GM23338 (cell line): ENCODE data around the gene MIDN. TPM values are rescaled to one million over a fixed set of nuclear protein-coding genes. Genes with fewer than 3 reads are reported as not detected.

ENCODE experiments used
- ATAC-seq: fragments of 200-7000 bp; cut with Tn5 transposase; 3 replicates; pipeline ENCODE4 v1.9.1; 2020
- DNase-seq: peaks from one replicate; pipeline ENCODE4 v3.0.0-alpha.2; 2015; ENCODE audit warnings: low spot score
- H2AFZ ChIP-seq: fragments of 200-600 bp; sonication (generic); 2 replicates; pipeline ENCODE4 v1.8.0; 2016; ENCODE audit warnings: antibody characterized with exemption, mild to moderate bottlenecking, moderate library complexity
- H3F3A ChIP-seq: fragments of 200-600 bp; sonication (generic); replicated peaks from 2 replicates; pipeline ENCODE4 v1.8.0; 2017; ENCODE audit warnings: antibody characterized with exemption, mixed run types, low read depth
- H3K27ac ChIP-seq: fragments of 200-600 bp; sonication (generic); 2 replicates; pipeline ENCODE4 v1.6.1; 2016; ENCODE audit warnings: low read depth
- H3K27me3 ChIP-seq: fragments of 200-600 bp; sonication (generic); 2 replicates; pipeline ENCODE4 v1.8.0; 2016; ENCODE audit warnings: mild to moderate bottlenecking, mixed run types, moderate library complexity; ENCODE audit not compliant: insufficient read depth
- H3K36me3 ChIP-seq: fragments of 200-600 bp; sonication (generic); 2 replicates; pipeline ENCODE4 v1.8.0; 2016; ENCODE audit warnings: mild to moderate bottlenecking; ENCODE audit not compliant: insufficient read depth
- H3K4me1 ChIP-seq: fragments of 200-600 bp; sonication (generic); 2 replicates; pipeline ENCODE4 v1.8.0; 2016; ENCODE audit warnings: mild to moderate bottlenecking, moderate library complexity; ENCODE audit not compliant: insufficient read depth
- H3K4me2 ChIP-seq: fragments of 200-600 bp; sonication (generic); 2 replicates; pipeline ENCODE4 v1.7.1; 2017; ENCODE audit warnings: mixed run types
- H3K4me3 ChIP-seq: fragments of 200-600 bp; sonication (generic); 2 replicates; pipeline ENCODE4 v1.6.1; 2016; ENCODE audit warnings: mixed run types
- H3K79me2 ChIP-seq: fragments of 200-600 bp; sonication (generic); replicated peaks from 2 replicates; pipeline ENCODE4 v1.8.0; 2017; ENCODE audit warnings: mild to moderate bottlenecking; ENCODE audit not compliant: insufficient read depth
- H3K9me2 ChIP-seq: fragments of 200-600 bp; sonication (generic); 2 replicates; pipeline ENCODE4 v1.8.0; 2017; ENCODE audit not compliant: insufficient read depth
- H4K20me1 ChIP-seq: fragments of 200-600 bp; sonication (generic); replicated peaks from 2 replicates; pipeline ENCODE4 v1.8.0; 2017; ENCODE audit warnings: mild to moderate bottlenecking; ENCODE audit not compliant: insufficient read depth
- H3K27ac Mint-ChIP-seq: 2 replicates; pipeline ENCODE4 v1.8.0; 2020; ENCODE audit warnings: inconsistent platforms, mild to moderate bottlenecking, moderate library complexity, mixed read lengths
- H3K27me3 Mint-ChIP-seq: 3 replicates; pipeline ENCODE4 v1.8.0; 2022; ENCODE audit warnings: low read depth, mild to moderate bottlenecking, moderate library complexity, mixed read lengths, inconsistent platforms; ENCODE audit not compliant: insufficient read depth, poor library complexity
- H3K36me3 Mint-ChIP-seq: 3 replicates; pipeline ENCODE4 v1.8.0; 2021; ENCODE audit warnings: low read depth, mild to moderate bottlenecking, inconsistent platforms, moderate library complexity, mixed read lengths
- H3K4me1 Mint-ChIP-seq: 3 replicates; pipeline ENCODE4 v1.8.0; 2020; ENCODE audit warnings: mild to moderate bottlenecking, inconsistent platforms, mixed read lengths
- H3K4me3 Mint-ChIP-seq: 3 replicates; pipeline ENCODE4 v1.8.0; 2021; ENCODE audit warnings: moderate library complexity, mild to moderate bottlenecking, inconsistent platforms, mixed read lengths
- H3K9me3 Mint-ChIP-seq: 3 replicates; pipeline ENCODE4 v1.8.0; 2020; ENCODE audit warnings: moderate library complexity, mild to moderate bottlenecking, inconsistent platforms, mixed read lengths
- CREB1 ChIP-seq: fragments of 250-450 bp; sonication (Bioruptor Pico); IDR thresholded peaks from 2 replicates; pipeline ENCODE4 v1.5.0; 2020; ENCODE audit warnings: low read depth, mild to moderate bottlenecking, moderate library complexity
- EZH2 ChIP-seq: fragments of 200-600 bp; sonication (generic); IDR thresholded peaks from one replicate; pipeline ENCODE4 v1.8.0; 2017; ENCODE audit warnings: antibody characterized with exemption, mild to moderate bottlenecking, low read depth; ENCODE audit not compliant: unreplicated experiment
- EZH2phosphoT487 ChIP-seq: fragments of 200-600 bp; sonication (generic); IDR thresholded peaks from one replicate; pipeline ENCODE4 v1.8.1; 2018; ENCODE audit warnings: antibody characterized with exemption; ENCODE audit not compliant: unreplicated experiment
- STAT1 ChIP-seq: IDR thresholded peaks from one replicate; pipeline ENCODE4 v1.6.1; 2016; ENCODE audit warnings: antibody characterized with exemption; ENCODE audit not compliant: unreplicated experiment
- ZNF114 ChIP-seq: fragments of 250-450 bp; sonication (Bioruptor Pico); IDR thresholded peaks from 2 replicates; pipeline ENCODE4 v1.5.0; 2020; ENCODE audit warnings: mild to moderate bottlenecking, moderate library complexity
- ZNF331 ChIP-seq: fragments of 250-450 bp; sonication (Bioruptor Pico); IDR thresholded peaks from 2 replicates; pipeline ENCODE4 v1.5.0; 2020; ENCODE audit warnings: low read depth, mild to moderate bottlenecking, moderate library complexity
- polyA plus RNA-seq: library from polyadenylated mRNA; unstranded; fragments of >200 nt; fragmentation: Nextera tagmentation; extraction: Ambion mirVana; gene quantifications from 2 replicates; pipeline ENCODE4 v1.2.1, GENCODE V29; 2016
- total RNA-seq: library from RNA; depleted of rRNA; stranded (reverse); fragments of >200 nt; shearing (Covaris generic); gene quantifications from 2 replicates; pipeline ENCODE4 v1.2.3, GENCODE V29; 2014
- TF ChIP-seq, protein P1 (sequence below), 2 experiments: fragments of 200-600 bp in 1 of 2; sonication (generic) in 1 of 2; conservative IDR thresholded peaks; 2 replicates each; pipeline versions ENCODE4 v1.5.1 to v1.6.1; 2016 to 2017; ENCODE audit warnings: antibody characterized with exemption in 2 of 2, low read depth in 2 of 2, mild to moderate bottlenecking in 2 of 2, moderate library complexity in 1 of 2
- TF ChIP-seq, protein P2 (sequence below): fragments of 250-450 bp; sonication (Bioruptor Pico); IDR thresholded peaks from 2 replicates; pipeline ENCODE4 v1.5.0; 2020; ENCODE audit warnings: mild to moderate bottlenecking, moderate library complexity
- TF ChIP-seq, protein P3 (sequence below): IDR thresholded peaks from one replicate; pipeline ENCODE4 v1.6.1; 2018; ENCODE audit warnings: antibody characterized with exemption; ENCODE audit not compliant: unreplicated experiment

The MIDN gene
- total and polyA plus RNA-seq, 2 experiments from 2014 or later, result 28.6 to 113 TPM

DNA sequence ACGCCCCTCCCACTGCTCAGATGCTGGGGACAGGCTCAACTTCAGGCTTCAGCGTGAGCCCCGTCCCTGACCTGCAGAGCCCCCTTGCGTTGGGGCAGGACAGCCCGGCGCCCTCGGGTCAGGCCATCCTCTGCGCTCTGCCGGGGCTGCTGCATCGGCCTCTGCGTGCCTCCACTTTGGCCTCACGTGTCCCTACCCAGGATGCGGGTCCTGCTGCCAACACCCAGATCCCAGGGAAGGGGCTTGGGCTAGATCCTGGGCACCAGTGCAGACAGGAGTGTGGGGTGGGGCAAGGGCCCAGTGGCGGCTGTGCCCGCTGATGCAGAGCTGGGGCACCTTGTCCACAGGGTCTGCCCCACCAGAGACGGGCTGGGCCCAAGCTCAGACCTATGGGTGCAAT, 23.5 kb upstream of the MIDN start:
- no peak overlapping the region for H3K4me2 ChIP-seq
- H2AFZ ChIP-seq, result no peak overlapping the region
- no peak overlapping the region for H3K27ac ChIP-seq
- peaks cover 7% of the 10 kb centered on the region for H3K27me3 Mint-ChIP-seq
- TF ChIP-seq, protein P1, sequence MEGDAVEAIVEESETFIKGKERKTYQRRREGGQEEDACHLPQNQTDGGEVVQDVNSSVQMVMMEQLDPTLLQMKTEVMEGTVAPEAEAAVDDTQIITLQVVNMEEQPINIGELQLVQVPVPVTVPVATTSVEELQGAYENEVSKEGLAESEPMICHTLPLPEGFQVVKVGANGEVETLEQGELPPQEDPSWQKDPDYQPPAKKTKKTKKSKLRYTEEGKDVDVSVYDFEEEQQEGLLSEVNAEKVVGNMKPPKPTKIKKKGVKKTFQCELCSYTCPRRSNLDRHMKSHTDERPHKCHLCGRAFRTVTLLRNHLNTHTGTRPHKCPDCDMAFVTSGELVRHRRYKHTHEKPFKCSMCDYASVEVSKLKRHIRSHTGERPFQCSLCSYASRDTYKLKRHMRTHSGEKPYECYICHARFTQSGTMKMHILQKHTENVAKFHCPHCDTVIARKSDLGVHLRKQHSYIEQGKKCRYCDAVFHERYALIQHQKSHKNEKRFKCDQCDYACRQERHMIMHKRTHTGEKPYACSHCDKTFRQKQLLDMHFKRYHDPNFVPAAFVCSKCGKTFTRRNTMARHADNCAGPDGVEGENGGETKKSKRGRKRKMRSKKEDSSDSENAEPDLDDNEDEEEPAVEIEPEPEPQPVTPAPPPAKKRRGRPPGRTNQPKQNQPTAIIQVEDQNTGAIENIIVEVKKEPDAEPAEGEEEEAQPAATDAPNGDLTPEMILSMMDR (conservative IDR thresholded peaks at IDR 0.05; ENCODE audit: low read depth in 2 of 2), result no peak; a peak in 1 of 4 replicates
- no peak for TF ChIP-seq ZNF114 (CRISPR knock-in tag)
- TF ChIP-seq ZNF331 (CRISPR knock-in tag), result no peak
- TF ChIP-seq EZH2, result no peak
- no peak for TF ChIP-seq STAT1
- TF ChIP-seq, protein P2, sequence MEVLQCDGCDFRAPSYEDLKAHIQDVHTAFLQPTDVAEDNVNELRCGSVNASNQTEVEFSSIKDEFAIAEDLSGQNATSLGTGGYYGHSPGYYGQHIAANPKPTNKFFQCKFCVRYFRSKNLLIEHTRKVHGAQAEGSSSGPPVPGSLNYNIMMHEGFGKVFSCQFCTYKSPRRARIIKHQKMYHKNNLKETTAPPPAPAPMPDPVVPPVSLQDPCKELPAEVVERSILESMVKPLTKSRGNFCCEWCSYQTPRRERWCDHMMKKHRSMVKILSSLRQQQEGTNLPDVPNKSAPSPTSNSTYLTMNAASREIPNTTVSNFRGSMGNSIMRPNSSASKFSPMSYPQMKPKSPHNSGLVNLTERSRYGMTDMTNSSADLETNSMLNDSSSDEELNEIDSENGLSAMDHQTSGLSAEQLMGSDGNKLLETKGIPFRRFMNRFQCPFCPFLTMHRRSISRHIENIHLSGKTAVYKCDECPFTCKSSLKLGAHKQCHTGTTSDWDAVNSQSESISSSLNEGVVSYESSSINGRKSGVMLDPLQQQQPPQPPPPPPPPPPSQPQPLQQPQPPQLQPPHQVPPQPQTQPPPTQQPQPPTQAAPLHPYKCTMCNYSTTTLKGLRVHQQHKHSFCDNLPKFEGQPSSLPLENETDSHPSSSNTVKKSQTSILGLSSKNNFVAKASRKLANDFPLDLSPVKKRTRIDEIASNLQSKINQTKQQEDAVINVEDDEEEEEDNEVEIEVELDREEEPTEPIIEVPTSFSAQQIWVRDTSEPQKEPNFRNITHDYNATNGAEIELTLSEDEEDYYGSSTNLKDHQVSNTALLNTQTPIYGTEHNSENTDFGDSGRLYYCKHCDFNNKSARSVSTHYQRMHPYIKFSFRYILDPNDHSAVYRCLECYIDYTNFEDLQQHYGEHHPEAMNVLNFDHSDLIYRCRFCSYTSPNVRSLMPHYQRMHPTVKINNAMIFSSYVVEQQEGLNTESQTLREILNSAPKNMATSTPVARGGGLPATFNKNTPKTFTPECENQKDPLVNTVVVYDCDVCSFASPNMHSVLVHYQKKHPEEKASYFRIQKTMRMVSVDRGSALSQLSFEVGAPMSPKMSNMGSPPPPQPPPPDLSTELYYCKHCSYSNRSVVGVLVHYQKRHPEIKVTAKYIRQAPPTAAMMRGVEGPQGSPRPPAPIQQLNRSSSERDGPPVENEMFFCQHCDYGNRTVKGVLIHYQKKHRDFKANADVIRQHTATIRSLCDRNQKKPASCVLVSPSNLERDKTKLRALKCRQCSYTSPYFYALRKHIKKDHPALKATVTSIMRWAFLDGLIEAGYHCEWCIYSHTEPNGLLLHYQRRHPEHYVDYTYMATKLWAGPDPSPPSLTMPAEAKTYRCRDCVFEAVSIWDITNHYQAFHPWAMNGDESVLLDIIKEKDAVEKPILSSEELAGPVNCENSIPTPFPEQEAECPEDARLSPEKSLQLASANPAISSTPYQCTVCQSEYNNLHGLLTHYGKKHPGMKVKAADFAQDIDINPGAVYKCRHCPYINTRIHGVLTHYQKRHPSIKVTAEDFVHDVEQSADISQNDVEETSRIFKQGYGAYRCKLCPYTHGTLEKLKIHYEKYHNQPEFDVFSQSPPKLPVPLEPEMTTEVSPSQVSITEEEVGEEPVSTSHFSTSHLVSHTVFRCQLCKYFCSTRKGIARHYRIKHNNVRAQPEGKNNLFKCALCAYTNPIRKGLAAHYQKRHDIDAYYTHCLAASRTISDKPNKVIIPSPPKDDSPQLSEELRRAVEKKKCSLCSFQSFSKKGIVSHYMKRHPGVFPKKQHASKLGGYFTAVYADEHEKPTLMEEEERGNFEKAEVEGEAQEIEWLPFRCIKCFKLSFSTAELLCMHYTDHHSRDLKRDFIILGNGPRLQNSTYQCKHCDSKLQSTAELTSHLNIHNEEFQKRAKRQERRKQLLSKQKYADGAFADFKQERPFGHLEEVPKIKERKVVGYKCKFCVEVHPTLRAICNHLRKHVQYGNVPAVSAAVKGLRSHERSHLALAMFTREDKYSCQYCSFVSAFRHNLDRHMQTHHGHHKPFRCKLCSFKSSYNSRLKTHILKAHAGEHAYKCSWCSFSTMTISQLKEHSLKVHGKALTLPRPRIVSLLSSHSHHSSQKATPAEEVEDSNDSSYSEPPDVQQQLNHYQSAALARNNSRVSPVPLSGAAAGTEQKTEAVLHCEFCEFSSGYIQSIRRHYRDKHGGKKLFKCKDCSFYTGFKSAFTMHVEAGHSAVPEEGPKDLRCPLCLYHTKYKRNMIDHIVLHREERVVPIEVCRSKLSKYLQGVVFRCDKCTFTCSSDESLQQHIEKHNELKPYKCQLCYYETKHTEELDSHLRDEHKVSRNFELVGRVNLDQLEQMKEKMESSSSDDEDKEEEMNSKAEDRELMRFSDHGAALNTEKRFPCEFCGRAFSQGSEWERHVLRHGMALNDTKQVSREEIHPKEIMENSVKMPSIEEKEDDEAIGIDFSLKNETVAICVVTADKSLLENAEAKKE, result no peak
- TF ChIP-seq CREB1 (CRISPR knock-in tag), result no peak
- TF ChIP-seq EZH2phosphoT487, result no peak
- TF ChIP-seq, protein P3, sequence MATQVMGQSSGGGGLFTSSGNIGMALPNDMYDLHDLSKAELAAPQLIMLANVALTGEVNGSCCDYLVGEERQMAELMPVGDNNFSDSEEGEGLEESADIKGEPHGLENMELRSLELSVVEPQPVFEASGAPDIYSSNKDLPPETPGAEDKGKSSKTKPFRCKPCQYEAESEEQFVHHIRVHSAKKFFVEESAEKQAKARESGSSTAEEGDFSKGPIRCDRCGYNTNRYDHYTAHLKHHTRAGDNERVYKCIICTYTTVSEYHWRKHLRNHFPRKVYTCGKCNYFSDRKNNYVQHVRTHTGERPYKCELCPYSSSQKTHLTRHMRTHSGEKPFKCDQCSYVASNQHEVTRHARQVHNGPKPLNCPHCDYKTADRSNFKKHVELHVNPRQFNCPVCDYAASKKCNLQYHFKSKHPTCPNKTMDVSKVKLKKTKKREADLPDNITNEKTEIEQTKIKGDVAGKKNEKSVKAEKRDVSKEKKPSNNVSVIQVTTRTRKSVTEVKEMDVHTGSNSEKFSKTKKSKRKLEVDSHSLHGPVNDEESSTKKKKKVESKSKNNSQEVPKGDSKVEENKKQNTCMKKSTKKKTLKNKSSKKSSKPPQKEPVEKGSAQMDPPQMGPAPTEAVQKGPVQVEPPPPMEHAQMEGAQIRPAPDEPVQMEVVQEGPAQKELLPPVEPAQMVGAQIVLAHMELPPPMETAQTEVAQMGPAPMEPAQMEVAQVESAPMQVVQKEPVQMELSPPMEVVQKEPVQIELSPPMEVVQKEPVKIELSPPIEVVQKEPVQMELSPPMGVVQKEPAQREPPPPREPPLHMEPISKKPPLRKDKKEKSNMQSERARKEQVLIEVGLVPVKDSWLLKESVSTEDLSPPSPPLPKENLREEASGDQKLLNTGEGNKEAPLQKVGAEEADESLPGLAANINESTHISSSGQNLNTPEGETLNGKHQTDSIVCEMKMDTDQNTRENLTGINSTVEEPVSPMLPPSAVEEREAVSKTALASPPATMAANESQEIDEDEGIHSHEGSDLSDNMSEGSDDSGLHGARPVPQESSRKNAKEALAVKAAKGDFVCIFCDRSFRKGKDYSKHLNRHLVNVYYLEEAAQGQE, result no peak
- peaks cover 4% of the 10 kb centered on the region; the same call in 2 of the 3 replicates for H3K36me3 Mint-ChIP-seq
- no peaks in the 10 kb centered on the region for H3K4me1 Mint-ChIP-seq
- no peak overlapping the region for H3K4me3 Mint-ChIP-seq
- peaks cover 28% of the 10 kb centered on the region; the same call in 1 of the 2 replicates for H3F3A ChIP-seq
- ATAC-seq (no peak), DNase-seq (no peak)
- no peaks in the 10 kb centered on the region for H3K9me3 Mint-ChIP-seq
- H3K4me3 ChIP-seq, result no peak overlapping the region
- no peaks in the 10 kb centered on the region for H3K4me1 ChIP-seq
- no peaks in the 10 kb centered on the region; the same call in 1 of the 2 replicates for H4K20me1 ChIP-seq
- 0 out of 2 replicates have a peak, but pooled peaks cover 6% of the 10 kb centered on the region for H3K79me2 ChIP-seq
- no peaks in the 10 kb centered on the region for H3K27me3 ChIP-seq
- no peaks in the 10 kb centered on the region for H3K36me3 ChIP-seq
- no peak overlapping the region for H3K27ac Mint-ChIP-seq
- H3K9me2 ChIP-seq, result no peaks in the 10 kb centered on the region
